ENCODE results near the gene ARHGEF6. TPM values are rescaled to one million over a fixed set of nuclear protein-coding genes. Genes with fewer than 3 reads are reported as not detected.

Gene ARHGEF6
- total RNA-seq, 2 donors from 2014 or later: 5.7 to 8.2 TPM

DNA sequence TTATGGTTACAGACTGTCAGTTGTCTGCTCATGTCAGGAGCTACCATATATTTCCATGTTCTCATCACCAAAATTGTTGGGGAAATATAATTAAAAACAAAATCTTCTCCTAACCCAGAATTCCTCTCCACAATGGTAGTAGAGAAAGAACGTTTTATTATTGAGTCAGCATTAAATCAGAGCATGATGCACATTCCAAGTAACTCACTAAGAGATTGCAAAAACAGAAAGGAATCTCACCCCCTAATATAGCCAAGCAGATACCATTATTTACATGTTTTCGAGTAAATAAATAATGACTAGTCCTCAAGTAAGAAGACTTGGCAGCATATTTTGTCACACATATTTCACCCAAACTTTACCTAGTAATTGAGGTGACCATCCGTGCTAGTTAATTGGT, 36.2 kb upstream of the ARHGEF6 start:
- Histone ChIP-seq H3K9me3 (no peaks in the 10 kb centered on the region), H3K4me1 (no peaks in the 10 kb centered on the region), H3K36me3 (replicated peaks in 1 of 2; ENCODE audit: insufficient read depth in 1 of 2, low read depth in 2 of 2) (no peaks in the 10 kb centered on the region), H3K4me3 (no peak overlapping the region), H3K27me3 (no peaks in the 10 kb centered on the region), H3K27ac (no peak overlapping the region)
- intact Hi-C loops (cut with DNase I): no loop called here
- no peak for DNase-seq
- TF ChIP-seq, protein P1, sequence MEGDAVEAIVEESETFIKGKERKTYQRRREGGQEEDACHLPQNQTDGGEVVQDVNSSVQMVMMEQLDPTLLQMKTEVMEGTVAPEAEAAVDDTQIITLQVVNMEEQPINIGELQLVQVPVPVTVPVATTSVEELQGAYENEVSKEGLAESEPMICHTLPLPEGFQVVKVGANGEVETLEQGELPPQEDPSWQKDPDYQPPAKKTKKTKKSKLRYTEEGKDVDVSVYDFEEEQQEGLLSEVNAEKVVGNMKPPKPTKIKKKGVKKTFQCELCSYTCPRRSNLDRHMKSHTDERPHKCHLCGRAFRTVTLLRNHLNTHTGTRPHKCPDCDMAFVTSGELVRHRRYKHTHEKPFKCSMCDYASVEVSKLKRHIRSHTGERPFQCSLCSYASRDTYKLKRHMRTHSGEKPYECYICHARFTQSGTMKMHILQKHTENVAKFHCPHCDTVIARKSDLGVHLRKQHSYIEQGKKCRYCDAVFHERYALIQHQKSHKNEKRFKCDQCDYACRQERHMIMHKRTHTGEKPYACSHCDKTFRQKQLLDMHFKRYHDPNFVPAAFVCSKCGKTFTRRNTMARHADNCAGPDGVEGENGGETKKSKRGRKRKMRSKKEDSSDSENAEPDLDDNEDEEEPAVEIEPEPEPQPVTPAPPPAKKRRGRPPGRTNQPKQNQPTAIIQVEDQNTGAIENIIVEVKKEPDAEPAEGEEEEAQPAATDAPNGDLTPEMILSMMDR (IDR thresholded peaks at IDR 0.05): no peak
- no peak for TF ChIP-seq POLR2A (IDR thresholded peaks at IDR 0.05)
- 77 to 79% methylated on average over 3 of the region's 3 CpGs for WGBS, 2 donors
- ATAC-seq: no peak

- Histone ChIP-seq H3K27ac (no peak overlapping the region), H3K4me3 (no peak overlapping the region), H3K4me1 (no peaks in the 10 kb centered on the region), H3K36me3 (replicated peaks in 1 of 2; ENCODE audit: insufficient read depth in 1 of 2, low read depth in 2 of 2) (no peaks in the 10 kb centered on the region), H3K9me3 (no peaks in the 10 kb centered on the region), H3K27me3 (no peaks in the 10 kb centered on the region)
- ATAC-seq (no peak), DNase-seq (no peak)
- intact Hi-C loops (cut with DNase I): no loop called here
- TF ChIP-seq POLR2A (IDR thresholded peaks at IDR 0.05): no peak
- TF ChIP-seq, protein P1 (IDR thresholded peaks at IDR 0.05): no peak
- 92 to 100% methylated on average over 2 to 3 of the region's 3 CpGs for WGBS, 2 donors
These were observed 34.4 kb upstream of the ARHGEF6 start for GRCh38 chrX:136814847-136815750.

DNA sequence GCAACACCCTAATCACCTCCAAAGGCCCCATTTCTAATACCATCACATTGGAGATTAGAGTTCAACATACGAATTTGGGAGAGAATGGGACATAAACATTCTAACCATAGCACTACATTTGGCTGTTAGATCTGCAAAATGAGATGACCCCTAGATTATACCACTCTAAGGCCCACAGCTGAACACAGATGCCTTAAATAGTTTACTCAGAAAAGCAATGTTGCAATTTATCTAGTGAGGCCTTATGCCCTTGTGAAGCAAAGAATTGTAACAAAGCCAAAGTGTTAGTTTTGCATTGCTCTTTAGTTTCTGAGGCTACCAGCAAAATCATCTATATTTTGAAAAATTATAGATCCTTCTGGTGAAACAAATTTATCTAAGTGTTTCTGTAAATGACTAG, 31.6 kb upstream of the ARHGEF6 start:
- ATAC-seq (no peak), DNase-seq (no peak)

DNA sequence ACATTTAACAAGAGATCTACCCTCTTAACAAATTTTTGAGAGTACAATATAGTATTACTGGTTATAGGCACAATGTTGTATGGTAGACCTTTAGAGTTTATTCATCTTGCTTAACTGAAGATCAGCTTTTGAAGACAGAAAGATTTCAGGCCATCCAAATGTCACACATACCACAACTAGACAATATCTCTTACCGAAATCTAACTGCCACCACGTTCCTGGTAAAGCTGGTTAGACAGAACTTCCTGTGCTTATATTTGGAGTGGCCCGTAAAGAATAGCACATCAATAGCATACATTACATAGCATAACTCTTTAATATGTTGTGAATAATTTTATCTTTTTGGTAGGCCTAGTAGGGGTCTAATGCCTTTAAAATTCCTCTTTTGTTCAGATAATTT, 29.8 kb upstream of the ARHGEF6 start:
- intact Hi-C loops (cut with DNase I): no loop called here
- no peaks in the 10 kb centered on the region for H3K9me3 ChIP-seq
- ATAC-seq (no peak), DNase-seq (no peak)
- H3K36me3 ChIP-seq (replicated peaks in 1 of 2; ENCODE audit: insufficient read depth in 1 of 2, low read depth in 2 of 2): no peaks in the 10 kb centered on the region
- 80 to 91% methylated on average over 3 of the region's 3 CpGs for WGBS, 2 donors
- no peak overlapping the region for H3K27ac ChIP-seq
- no peaks in the 10 kb centered on the region for H3K27me3 ChIP-seq
- no peak overlapping the region for H3K4me3 ChIP-seq
- H3K4me1 ChIP-seq: no peaks in the 10 kb centered on the region
- TF ChIP-seq, protein P1 (IDR thresholded peaks at IDR 0.05): no peak
- no peak for TF ChIP-seq POLR2A (IDR thresholded peaks at IDR 0.05)

More for the DNA sequence above, 31.6 kb upstream of the ARHGEF6 start:
- no peaks in the 10 kb centered on the region for H3K9me3 ChIP-seq
- 85% methylated on average over 1 of the region's 1 CpG; no CpG with 5 or more reads in 1 of the 2 donors for WGBS, 2 donors
- no peak overlapping the region for H3K27ac ChIP-seq
- H3K27me3 ChIP-seq: no peaks in the 10 kb centered on the region
- no peaks in the 10 kb centered on the region for H3K36me3 ChIP-seq (replicated peaks in 1 of 2; ENCODE audit: insufficient read depth in 1 of 2, low read depth in 2 of 2)
- H3K4me3 ChIP-seq: no peak overlapping the region
- TF ChIP-seq POLR2A (IDR thresholded peaks at IDR 0.05): no peak
- TF ChIP-seq, protein P1 (IDR thresholded peaks at IDR 0.05): no peak
- H3K4me1 ChIP-seq: no peaks in the 10 kb centered on the region
- intact Hi-C loops (cut with DNase I): no loop called here
